ENCODE measurements around the gene HRG. TPM values are rescaled to one million over a fixed set of nuclear protein-coding genes. Genes with fewer than 3 reads are reported as not detected.

The HRG gene
- total RNA-seq, 2 experiments from 2014 or later, result not detected

- no peaks in the 10 kb centered on the region for H3K36me3 ChIP-seq (ENCODE audit: insufficient read depth, low read length)
- H3K4me1 ChIP-seq (ENCODE audit: insufficient read depth, low read length, poor library complexity, severe bottlenecking), result no peaks in the 10 kb centered on the region
- no peak overlapping the region for H3K4me3 ChIP-seq (ENCODE audit: low read depth, low read length, poor library complexity, severe bottlenecking)
- CTCF ChIA-PET (ENCODE audit: unreplicated experiment), result no interaction called here
- TF ChIP-seq CTCF (conservative IDR thresholded peaks at IDR 0.05; ENCODE audit: low read length), result 0 out of 2 replicates have a peak, but pooled peaks have one; percentile 33
- TF ChIP-seq EZH2phosphoT487 (IDR thresholded peaks at IDR 0.05; ENCODE audit: borderline replicate concordance, low read depth, low read length), result no peak
- no peaks in the 10 kb centered on the region for H4K20me1 ChIP-seq (ENCODE audit: insufficient read depth, low read length)
- intact Hi-C loops (cut with micrococcal nuclease; ENCODE audit: unreplicated experiment), result no loop called here
- no peak overlapping the region for H3K27ac ChIP-seq (ENCODE audit: low read depth, low read length, poor library complexity, severe bottlenecking)
- H3K79me2 ChIP-seq (ENCODE audit: insufficient read depth, low read depth, low read length), result no peaks in the 10 kb centered on the region
- POLR2A ChIA-PET, result interaction anchor here (0.6 kb wide), 1 partner anchor 150 kb away, joined by 3 read pairs; no protein-coding TSS in a partner anchor
- no TSS peak for BruUV-seq (replicated peaks)
- no peak overlapping the region for H3K4me2 ChIP-seq (ENCODE audit: low read length)
- no peaks in the 10 kb centered on the region for H3K9me3 ChIP-seq (ENCODE audit: low read length)
- no peak for DNase-seq (ENCODE audit: low spot score)
- H3K9me2 ChIP-seq (ENCODE audit: insufficient read depth, low read length), result no peaks in the 10 kb centered on the region
- no peak overlapping the region for H2AFZ ChIP-seq (ENCODE audit: low read length)
These were observed 56.6 kb downstream of the HRG start for GRCh38 chr3:186722457-186722856.

- Histone ChIP-seq H3K79me2 (ENCODE audit: insufficient read depth, low read depth, low read length) (no peaks in the 10 kb centered on the region), H3K27ac (ENCODE audit: low read depth, low read length, poor library complexity, severe bottlenecking) (no peak overlapping the region), H2AFZ (ENCODE audit: low read length) (no peak overlapping the region), H3K4me1 (ENCODE audit: insufficient read depth, low read length, poor library complexity, severe bottlenecking) (no peaks in the 10 kb centered on the region), H3K36me3 (ENCODE audit: insufficient read depth, low read length) (no peaks in the 10 kb centered on the region), H3K9me3 (ENCODE audit: low read length) (no peaks in the 10 kb centered on the region), H3K9me2 (ENCODE audit: insufficient read depth, low read length) (no peaks in the 10 kb centered on the region), H3K4me3 (ENCODE audit: low read depth, low read length, poor library complexity, severe bottlenecking) (no peak overlapping the region), H4K20me1 (ENCODE audit: insufficient read depth, low read length) (no peaks in the 10 kb centered on the region), H3K4me2 (ENCODE audit: low read length) (no peak overlapping the region)
- intact Hi-C loops (cut with micrococcal nuclease; ENCODE audit: unreplicated experiment), result no loop called here
- no peak for DNase-seq (ENCODE audit: low spot score)
- TF ChIP-seq CTCF (conservative IDR thresholded peaks at IDR 0.05; ENCODE audit: low read length) (no peak), EZH2phosphoT487 (IDR thresholded peaks at IDR 0.05; ENCODE audit: borderline replicate concordance, low read depth, low read length) (no peak)
- POLR2A ChIA-PET, result no interaction called here
- CTCF ChIA-PET (ENCODE audit: unreplicated experiment), result no interaction called here
- BruUV-seq (replicated peaks), result no TSS peak
These were observed 59.1 kb downstream of the HRG start for GRCh38 chr3:186724911-186725310.

Small RNAs within 50 kb of the gene (small RNA-seq; reads per million reads assigned to genes)
- not detected for gene RF00017

Other genes starting within 250 kb of the HRG start
- 6.5 and 7.0 TPM in 2 replicates for gene CRYGS, start 121.6 kb upstream of the HRG start, total RNA-seq (2014; rRNA removed; shearing (Covaris generic))
- 3.5 and 6.5 TPM in 2 replicates for gene CRYGS, start 121.6 kb upstream of the HRG start, total RNA-seq (2022)
- 24.2 and 27.0 TPM in 2 replicates for gene TBCCD1, start 98.7 kb upstream of the HRG start, total RNA-seq (2014; rRNA removed; shearing (Covaris generic))
- 21.3 and 21.9 TPM in 2 replicates for gene TBCCD1, start 98.7 kb upstream of the HRG start, total RNA-seq (2022)
- 73.0 and 78.7 TPM in 2 replicates for gene DNAJB11, start 95.3 kb upstream of the HRG start, total RNA-seq (2014; rRNA removed; shearing (Covaris generic))
- 53.2 and 61.1 TPM in 2 replicates for gene DNAJB11, start 95.3 kb upstream of the HRG start, total RNA-seq (2022)
- not detected in 2 replicates for gene AHSG, start 53.0 kb upstream of the HRG start, total RNA-seq (2014; rRNA removed; shearing (Covaris generic))
- not detected in 2 replicates for gene AHSG, start 53.0 kb upstream of the HRG start, total RNA-seq (2022)
- not detected in 2 replicates for gene FETUB, start 25.6 kb upstream of the HRG start, total RNA-seq (2014; rRNA removed; shearing (Covaris generic))
- not detected in 2 replicates for gene FETUB, start 25.6 kb upstream of the HRG start, total RNA-seq (2022)
- not detected in 2 replicates for gene KNG1, start 51.3 kb downstream of the HRG start, total RNA-seq (2014; rRNA removed; shearing (Covaris generic))
- not detected in 2 replicates for gene KNG1, start 51.3 kb downstream of the HRG start, total RNA-seq (2022)
- gene EIF4A2, start 117.6 kb downstream of the HRG start, total RNA-seq (2014; rRNA removed; shearing (Covaris generic)), result 506 and 596 TPM in 2 replicates
- gene EIF4A2, start 117.6 kb downstream of the HRG start, total RNA-seq (2022), result 425 and 437 TPM in 2 replicates
- 114 and 137 TPM in 2 replicates for gene RFC4, start 140.5 kb downstream of the HRG start, total RNA-seq (2014; rRNA removed; shearing (Covaris generic))
- 118 and 126 TPM in 2 replicates for gene RFC4, start 140.5 kb downstream of the HRG start, total RNA-seq (2022)
- not detected in 2 replicates for gene ADIPOQ, start 176.7 kb downstream of the HRG start, total RNA-seq (2014; rRNA removed; shearing (Covaris generic))
- gene ADIPOQ, start 176.7 kb downstream of the HRG start, total RNA-seq (2022), result not detected in 2 replicates

Measured in OCI-LY7 (cell line).